ENCODE data around the gene F8A1.
"Not testable (repeated sequence)": the region's sequence is repeated elsewhere in the genome, so short reads cannot be mapped to it uniquely, and the experiment has no call there.

The F8A1 gene

DNA sequence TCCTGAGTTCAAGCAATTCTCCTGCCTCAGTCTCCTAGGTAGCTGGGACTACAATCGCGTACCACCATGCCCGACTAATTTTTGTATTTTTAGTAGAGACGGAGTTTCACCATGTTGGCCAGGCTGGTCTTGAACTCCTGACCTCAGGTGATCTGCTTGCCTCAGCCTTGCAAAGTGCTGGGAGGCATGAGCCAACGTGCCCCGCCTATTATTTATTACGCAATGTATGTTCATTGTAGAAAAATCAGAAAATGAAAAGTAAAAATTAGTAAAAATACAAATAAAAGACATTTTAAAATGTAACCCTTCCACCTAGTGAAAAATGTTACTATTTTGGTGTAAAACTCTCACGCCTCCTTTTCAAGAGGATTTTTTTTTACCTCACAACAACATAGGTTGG, 14.2 kb downstream of the F8A1 start:
- H3K9ac ChIP-seq (ENCODE audit: low read length) = no peak overlapping the region
- H3K27me3 ChIP-seq (ENCODE audit: control insufficient read depth, insufficient read depth, low read length) = no peaks in the 10 kb centered on the region
- H3K36me3 ChIP-seq (ENCODE audit: control insufficient read depth, low read depth, low read length) = no peaks in the 10 kb centered on the region
- H3K9me3 ChIP-seq (ENCODE audit: control insufficient read depth, low read depth, low read length) = peaks cover 11% of the 10 kb centered on the region
- no peaks in the 10 kb centered on the region for H3K4me1 ChIP-seq (ENCODE audit: control insufficient read depth, low read depth, low read length)
- H3K4me3 ChIP-seq (ENCODE audit: low read length) = no peak overlapping the region
- H3K27ac ChIP-seq (ENCODE audit: low read length) = no peak overlapping the region

GRCh38 chrX:154902408-154902807, 16.3 kb downstream of the F8A1 start:
- no peak overlapping the region for H3K9ac ChIP-seq (ENCODE audit: low read length)
- no peaks in the 10 kb centered on the region for H3K4me1 ChIP-seq (ENCODE audit: control insufficient read depth, low read depth, low read length)
- peaks cover 16% of the 10 kb centered on the region for H3K9me3 ChIP-seq (ENCODE audit: control insufficient read depth, low read depth, low read length)
- H3K27me3 ChIP-seq (ENCODE audit: control insufficient read depth, insufficient read depth, low read length) = no peaks in the 10 kb centered on the region
- no peaks in the 10 kb centered on the region for H3K36me3 ChIP-seq (ENCODE audit: control insufficient read depth, low read depth, low read length)
- H3K27ac ChIP-seq (ENCODE audit: low read length) = no peak overlapping the region
- H3K4me3 ChIP-seq (ENCODE audit: low read length) = no peak overlapping the region

- Histone ChIP-seq H3K4me1 (ENCODE audit: control insufficient read depth, low read depth, low read length) (no peaks in the 10 kb centered on the region), H3K27ac (ENCODE audit: low read length) (no peak overlapping the region), H3K4me3 (ENCODE audit: low read length) (no peak overlapping the region), H3K9me3 (ENCODE audit: control insufficient read depth, low read depth, low read length) (peaks cover 22% of the 10 kb centered on the region), H3K9ac (ENCODE audit: low read length) (no peak overlapping the region), H3K36me3 (ENCODE audit: control insufficient read depth, low read depth, low read length) (no peaks in the 10 kb centered on the region), H3K27me3 (ENCODE audit: control insufficient read depth, insufficient read depth, low read length) (no peaks in the 10 kb centered on the region)
These were observed 22.7 kb downstream of the F8A1 start for GRCh38 chrX:154908821-154909220.

- not testable (repeated sequence) for H3K27me3 ChIP-seq (ENCODE audit: control insufficient read depth, insufficient read depth, low read length); H3K4me3 ChIP-seq (ENCODE audit: low read length); H3K36me3 ChIP-seq (ENCODE audit: control insufficient read depth, low read depth, low read length); H3K9ac ChIP-seq (ENCODE audit: low read length); H3K27ac ChIP-seq (ENCODE audit: low read length); H3K4me1 ChIP-seq (ENCODE audit: control insufficient read depth, low read depth, low read length)
- H3K9me3 ChIP-seq (ENCODE audit: control insufficient read depth, low read depth, low read length) = peaks cover 22% of the 10 kb centered on the region
These were observed 23.9 kb downstream of the F8A1 start for GRCh38 chrX:154910048-154910447.

DNA sequence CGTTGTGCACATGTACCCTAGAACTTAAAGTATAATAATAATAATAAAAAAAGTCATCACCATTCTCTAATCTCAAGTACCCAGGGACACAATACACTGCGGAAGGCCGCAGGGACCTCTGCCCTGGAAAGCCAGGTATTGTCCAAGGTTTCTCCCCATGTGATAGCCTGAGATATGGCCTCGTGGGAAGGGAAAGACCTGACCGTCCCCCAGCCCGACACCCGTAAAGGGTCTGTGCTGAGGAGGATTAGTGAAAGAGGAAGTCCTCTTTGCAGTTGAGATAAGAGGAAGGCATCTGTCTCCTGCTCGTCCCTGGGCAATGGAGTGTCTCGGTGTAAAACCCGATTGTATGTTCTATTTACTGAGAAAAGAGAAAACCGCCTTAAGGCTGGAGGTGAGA, 24.4 kb downstream of the F8A1 start:
- H3K27me3 ChIP-seq (ENCODE audit: control insufficient read depth, insufficient read depth, low read length); H3K4me1 ChIP-seq (ENCODE audit: control insufficient read depth, low read depth, low read length); H3K27ac ChIP-seq (ENCODE audit: low read length); H3K9ac ChIP-seq (ENCODE audit: low read length); H3K4me3 ChIP-seq (ENCODE audit: low read length); H3K36me3 ChIP-seq (ENCODE audit: control insufficient read depth, low read depth, low read length): not testable (repeated sequence)
- peaks cover 21% of the 10 kb centered on the region for H3K9me3 ChIP-seq (ENCODE audit: control insufficient read depth, low read depth, low read length)

- no peaks in the 10 kb centered on the region for H3K27me3 ChIP-seq (ENCODE audit: control insufficient read depth, insufficient read depth, low read length)
- no peak overlapping the region for H3K27ac ChIP-seq (ENCODE audit: low read length)
- peaks cover 24% of the 10 kb centered on the region for H3K9me3 ChIP-seq (ENCODE audit: control insufficient read depth, low read depth, low read length)
- no peak overlapping the region for H3K4me3 ChIP-seq (ENCODE audit: low read length)
- no peaks in the 10 kb centered on the region for H3K4me1 ChIP-seq (ENCODE audit: control insufficient read depth, low read depth, low read length)
- no peak overlapping the region for H3K9ac ChIP-seq (ENCODE audit: low read length)
- no peaks in the 10 kb centered on the region for H3K36me3 ChIP-seq (ENCODE audit: control insufficient read depth, low read depth, low read length)
These were observed 27.9 kb downstream of the F8A1 start for GRCh38 chrX:154914052-154914451.

DNA sequence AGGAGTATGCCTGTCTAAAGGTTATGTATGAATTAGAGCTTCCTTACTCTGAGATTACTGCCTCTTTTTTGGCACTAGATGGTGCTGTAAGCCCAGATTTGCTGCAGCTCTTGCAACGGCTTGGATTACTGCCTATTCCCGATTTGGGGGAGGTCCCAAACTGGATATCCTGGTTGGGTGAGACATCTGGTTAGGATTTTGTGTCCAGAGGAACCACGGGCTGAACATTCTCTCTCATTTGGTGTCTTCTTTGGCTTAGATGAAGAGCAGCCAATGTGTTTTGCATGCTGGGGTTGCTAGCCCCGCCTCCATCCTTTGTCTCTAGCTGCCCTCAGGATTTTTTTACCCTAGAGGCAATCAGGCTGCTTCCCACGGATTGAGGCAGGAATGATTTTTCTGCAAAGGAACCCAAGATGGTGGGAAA, 31.9 kb downstream of the F8A1 start:
- Histone ChIP-seq H3K9ac (ENCODE audit: low read length) (peak overlapping the region; percentile 13), H3K36me3 (ENCODE audit: control insufficient read depth, low read depth, low read length) (no peaks in the 10 kb centered on the region), H3K9me3 (ENCODE audit: control insufficient read depth, low read depth, low read length) (peaks cover 12% of the 10 kb centered on the region), H3K27ac (ENCODE audit: low read length) (no peak overlapping the region), H3K4me1 (ENCODE audit: control insufficient read depth, low read depth, low read length) (no peaks in the 10 kb centered on the region), H3K27me3 (ENCODE audit: control insufficient read depth, insufficient read depth, low read length) (no peaks in the 10 kb centered on the region), H3K4me3 (ENCODE audit: low read length) (peak overlapping the region; percentile 35)

GRCh38 chrX:154924771-154925170, 38.6 kb downstream of the F8A1 start:
- H3K36me3 ChIP-seq (ENCODE audit: control insufficient read depth, low read depth, low read length); H3K9ac ChIP-seq (ENCODE audit: low read length); H3K9me3 ChIP-seq (ENCODE audit: control insufficient read depth, low read depth, low read length); H3K27me3 ChIP-seq (ENCODE audit: control insufficient read depth, insufficient read depth, low read length); H3K27ac ChIP-seq (ENCODE audit: low read length); H3K4me1 ChIP-seq (ENCODE audit: control insufficient read depth, low read depth, low read length); H3K4me3 ChIP-seq (ENCODE audit: low read length): not testable (repeated sequence)

Data from iPS-18a (cell line).